ENCODE data around the gene VAV3. TPM values are rescaled to one million over a fixed set of nuclear protein-coding genes. Genes with fewer than 3 reads are reported as not detected.

VAV3 gene
- total RNA-seq, 1 experiment from 2014 or later, result not detected

DNA sequence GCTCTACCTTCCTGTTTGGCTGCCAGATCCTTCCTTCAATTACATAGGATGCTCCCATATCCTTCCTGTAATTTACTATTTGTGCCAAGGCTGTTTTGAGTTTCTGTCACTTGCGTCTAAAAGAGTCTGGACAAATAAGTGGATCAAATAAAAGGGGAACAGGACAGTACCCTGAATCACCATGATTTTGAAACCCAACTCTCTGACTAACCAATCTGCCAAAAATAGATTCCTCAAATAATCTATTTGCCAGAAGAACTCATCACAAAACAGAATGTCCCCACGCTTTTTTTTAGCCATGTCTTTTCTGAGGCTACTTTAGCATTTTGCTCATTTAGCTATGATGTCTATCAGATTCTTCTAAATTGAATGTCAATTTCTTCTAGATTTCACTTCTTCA, 431.5 kb downstream of the VAV3 start (continued):
- TF ChIP-seq ELF1 (IDR thresholded peaks at IDR 0.05; ENCODE audit: borderline replicate concordance, low read depth) (no peak), SP1 (IDR thresholded peaks at IDR 0.05; ENCODE audit: low read depth) (no peak), EZH2phosphoT487 (IDR thresholded peaks at IDR 0.05; ENCODE audit: borderline replicate concordance) (no peak)
- TF ChIP-seq, protein P1, sequence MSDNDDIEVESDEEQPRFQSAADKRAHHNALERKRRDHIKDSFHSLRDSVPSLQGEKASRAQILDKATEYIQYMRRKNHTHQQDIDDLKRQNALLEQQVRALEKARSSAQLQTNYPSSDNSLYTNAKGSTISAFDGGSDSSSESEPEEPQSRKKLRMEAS (IDR thresholded peaks at IDR 0.05), result no peak

DNA sequence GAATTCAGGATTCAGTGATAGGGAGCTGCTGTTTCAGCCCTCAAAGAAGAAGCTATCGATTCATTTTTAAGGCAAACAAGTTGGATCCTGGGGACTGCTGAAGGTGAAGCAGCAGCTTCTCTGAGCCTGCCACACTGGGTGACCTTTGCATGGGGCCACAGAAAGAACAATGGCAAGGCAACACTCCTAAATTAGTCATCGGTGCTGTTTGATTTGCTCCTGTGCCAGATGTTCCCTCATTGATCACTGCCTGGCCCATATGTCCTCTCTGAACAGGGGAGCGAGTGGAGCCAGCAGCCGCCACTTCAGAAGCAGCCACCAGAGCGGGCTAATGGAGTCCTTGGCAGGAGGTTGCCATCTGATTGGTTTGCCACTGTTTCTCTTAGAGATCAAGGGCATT, 432.7 kb downstream of the VAV3 start:
- ChIA-PET POLR2A (no interaction called here), RAD21 (ENCODE audit: low non-redundant PET in 1 of 2, low total read pairs in 2 of 2, uncharacterized antibody in 2 of 2, unreplicated experiment in 2 of 2) (no interaction called here), CTCF (no interaction called here)

More for the DNA sequence above, 432.7 kb downstream of the VAV3 start:
- Histone ChIP-seq H4K20me1 (ENCODE audit: insufficient read depth) (no peaks in the 10 kb centered on the region), H2AFZ (ENCODE audit: low read depth, low read length, poor library complexity, severe bottlenecking) (no peak overlapping the region), H3K27ac (ENCODE audit: low read depth, low read length) (no peak overlapping the region), H3K9ac (ENCODE audit: low read length) (no peak overlapping the region), H3K4me3 (replicated peaks in 1 of 2; ENCODE audit: low read depth in 1 of 2, low read length in 2 of 2) (no peak overlapping the region), H3K9me2 (ENCODE audit: insufficient read depth) (no peaks in the 10 kb centered on the region), H3K4me1 (ENCODE audit: control insufficient read depth in 1 of 2, insufficient read depth in 2 of 2, low read length in 2 of 2) (no peaks in the 10 kb centered on the region), H3K9me3 (ENCODE audit: control insufficient read depth in 1 of 2, insufficient read depth in 1 of 2, low read depth in 1 of 2, low read length in 2 of 2) (peaks cover 0 to 17% of the 10 kb centered on the region in 2 experiments; a peak in 1 of 4 replicates), H3K36me3 (ENCODE audit: control insufficient read depth in 1 of 2, insufficient read depth in 2 of 2, low read length in 2 of 2) (no peaks in the 10 kb centered on the region), H3K4me2 (ENCODE audit: low read length) (no peak overlapping the region), H3K79me2 (ENCODE audit: insufficient read depth, low read length) (no peaks in the 10 kb centered on the region), H3K27me3 (ENCODE audit: insufficient read depth, low read length) (no peaks in the 10 kb centered on the region)
- no peak for ATAC-seq
- BruUV-seq (replicated peaks), result no TSS peak
- TF ChIP-seq POLR2AphosphoS5 (IDR thresholded peaks at IDR 0.05; ENCODE audit: low read depth, low read length) (no peak), FOSL1 (IDR thresholded peaks at IDR 0.05; ENCODE audit: low read depth) (no peak), SP1 (IDR thresholded peaks at IDR 0.05; ENCODE audit: low read depth) (no peak), SIN3A (IDR thresholded peaks at IDR 0.05; ENCODE audit: low read depth) (no peak), ZNF274 (IDR thresholded peaks at IDR 0.05; ENCODE audit: low read depth, low read length) (no peak), TCF7L2 (IDR thresholded peaks at IDR 0.05; ENCODE audit: borderline replicate concordance, extremely low read depth, insufficient read depth, insufficient read length) (no peak), YY1 (IDR thresholded peaks at IDR 0.05; ENCODE audit: extremely low read depth, insufficient replicate concordance, low read depth, low read length) (no peak), EGR1 (IDR thresholded peaks at IDR 0.05; ENCODE audit: low read depth) (no peak), POLR2A (IDR thresholded peaks at IDR 0.05; ENCODE audit: borderline replicate concordance, extremely low read depth, insufficient read depth, insufficient read length) (no peak), JUND (IDR thresholded peaks at IDR 0.05) (no peak), ZFX (IDR thresholded peaks at IDR 0.05) (no peak), SRF (IDR thresholded peaks at IDR 0.05; ENCODE audit: low read depth) (no peak), CBX3 (IDR thresholded peaks at IDR 0.05; ENCODE audit: low read depth) (no peak)
- TF ChIP-seq, protein P1 (IDR thresholded peaks at IDR 0.05), result no peak
- TF ChIP-seq, protein P2, sequence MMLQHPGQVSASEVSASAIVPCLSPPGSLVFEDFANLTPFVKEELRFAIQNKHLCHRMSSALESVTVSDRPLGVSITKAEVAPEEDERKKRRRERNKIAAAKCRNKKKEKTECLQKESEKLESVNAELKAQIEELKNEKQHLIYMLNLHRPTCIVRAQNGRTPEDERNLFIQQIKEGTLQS (IDR thresholded peaks at IDR 0.05), result no peak
- TF ChIP-seq, protein P3, sequence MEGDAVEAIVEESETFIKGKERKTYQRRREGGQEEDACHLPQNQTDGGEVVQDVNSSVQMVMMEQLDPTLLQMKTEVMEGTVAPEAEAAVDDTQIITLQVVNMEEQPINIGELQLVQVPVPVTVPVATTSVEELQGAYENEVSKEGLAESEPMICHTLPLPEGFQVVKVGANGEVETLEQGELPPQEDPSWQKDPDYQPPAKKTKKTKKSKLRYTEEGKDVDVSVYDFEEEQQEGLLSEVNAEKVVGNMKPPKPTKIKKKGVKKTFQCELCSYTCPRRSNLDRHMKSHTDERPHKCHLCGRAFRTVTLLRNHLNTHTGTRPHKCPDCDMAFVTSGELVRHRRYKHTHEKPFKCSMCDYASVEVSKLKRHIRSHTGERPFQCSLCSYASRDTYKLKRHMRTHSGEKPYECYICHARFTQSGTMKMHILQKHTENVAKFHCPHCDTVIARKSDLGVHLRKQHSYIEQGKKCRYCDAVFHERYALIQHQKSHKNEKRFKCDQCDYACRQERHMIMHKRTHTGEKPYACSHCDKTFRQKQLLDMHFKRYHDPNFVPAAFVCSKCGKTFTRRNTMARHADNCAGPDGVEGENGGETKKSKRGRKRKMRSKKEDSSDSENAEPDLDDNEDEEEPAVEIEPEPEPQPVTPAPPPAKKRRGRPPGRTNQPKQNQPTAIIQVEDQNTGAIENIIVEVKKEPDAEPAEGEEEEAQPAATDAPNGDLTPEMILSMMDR (IDR thresholded peaks at IDR 0.05 in 2 of 3, conservative IDR thresholded peaks at IDR 0.05 in 1 of 3; ENCODE audit: borderline replicate concordance in 1 of 3, insufficient read depth in 1 of 3, low read depth in 2 of 3, low read length in 2 of 3), result no peak
- TF ChIP-seq, protein P4, sequence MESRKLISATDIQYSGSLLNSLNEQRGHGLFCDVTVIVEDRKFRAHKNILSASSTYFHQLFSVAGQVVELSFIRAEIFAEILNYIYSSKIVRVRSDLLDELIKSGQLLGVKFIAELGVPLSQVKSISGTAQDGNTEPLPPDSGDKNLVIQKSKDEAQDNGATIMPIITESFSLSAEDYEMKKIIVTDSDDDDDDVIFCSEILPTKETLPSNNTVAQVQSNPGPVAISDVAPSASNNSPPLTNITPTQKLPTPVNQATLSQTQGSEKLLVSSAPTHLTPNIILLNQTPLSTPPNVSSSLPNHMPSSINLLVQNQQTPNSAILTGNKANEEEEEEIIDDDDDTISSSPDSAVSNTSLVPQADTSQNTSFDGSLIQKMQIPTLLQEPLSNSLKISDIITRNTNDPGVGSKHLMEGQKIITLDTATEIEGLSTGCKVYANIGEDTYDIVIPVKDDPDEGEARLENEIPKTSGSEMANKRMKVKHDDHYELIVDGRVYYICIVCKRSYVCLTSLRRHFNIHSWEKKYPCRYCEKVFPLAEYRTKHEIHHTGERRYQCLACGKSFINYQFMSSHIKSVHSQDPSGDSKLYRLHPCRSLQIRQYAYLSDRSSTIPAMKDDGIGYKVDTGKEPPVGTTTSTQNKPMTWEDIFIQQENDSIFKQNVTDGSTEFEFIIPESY (IDR thresholded peaks at IDR 0.05; ENCODE audit: extremely low read depth, insufficient replicate concordance, low read length), result no peak
- intact Hi-C loops (cut with micrococcal nuclease), result no loop called here
- no peak for DNase-seq (ENCODE audit: low read depth, low spot score)
